H1 (cell line): ENCODE data around the gene CYTH1. TPM values are rescaled to one million over a fixed set of nuclear protein-coding genes. Genes with fewer than 3 reads are reported as not detected.

Source experiments
- CTCF ChIA-PET: fragments of 300-600 bp; sonication (Branson Sonifier 250); formaldehyde crosslinking; loops from one replicate; lab custom pipeline; 2021; ENCODE audit not compliant: partially characterized antibody; lab: Charles Lee
- POLR2A ChIA-PET: fragments of 300-600 bp; sonication (Branson Sonifier 250); formaldehyde crosslinking; loops from one replicate; lab custom pipeline; 2021; ENCODE audit warnings: inconsistent platforms; ENCODE audit not compliant: partially characterized antibody; lab: Charles Lee
- DNase-seq, 2 experiments: peaks; one replicate each; pipeline versions ENCODE4 v3.0.0 to v3.0.0-alpha.2; 2010 to 2022; ENCODE audit warnings: low spot score in 2 of 2, low read depth in 1 of 2, mixed read lengths in 1 of 2
- FAIRE-seq: peaks from 2 replicates; lab custom pipeline; 2011; peaks lifted over from hg19 to GRCh38; lab: Jason Lieb, UNC
- H2AFZ ChIP-seq: 2 replicates; pipeline ENCODE4 v1.8.1; 2012; ENCODE audit warnings: low read length, inconsistent platforms
- H2AK5ac ChIP-seq: 2 replicates; pipeline ENCODE4 v1.6.1; 2013; ENCODE audit warnings: low read depth, low read length
- H2BK120ac ChIP-seq: replicated peaks from 2 replicates; pipeline ENCODE3; 2013; ENCODE audit warnings: low read depth, low read length, inconsistent platforms
- H2BK12ac ChIP-seq: 2 replicates; pipeline ENCODE4 v1.6.1; 2013; ENCODE audit warnings: low read depth, low read length
- H2BK15ac ChIP-seq: 2 replicates; pipeline ENCODE4 v1.6.1; 2013; ENCODE audit warnings: low read length
- H2BK20ac ChIP-seq: 2 replicates; pipeline ENCODE4 v1.6.1; 2013; ENCODE audit warnings: low read length
- H2BK5ac ChIP-seq: 2 replicates; pipeline ENCODE4 v1.6.1; 2013; ENCODE audit warnings: low read depth, low read length
- H3K14ac ChIP-seq: 2 replicates; pipeline ENCODE4 v1.6.1; 2013; ENCODE audit warnings: inconsistent platforms; ENCODE audit not compliant: insufficient read length
- H3K18ac ChIP-seq: 2 replicates; pipeline ENCODE4 v1.6.1; 2013; ENCODE audit warnings: low read length; ENCODE audit errors: extremely low read depth
- H3K23ac ChIP-seq: 2 replicates; pipeline ENCODE4 v1.6.1; 2013; ENCODE audit warnings: inconsistent platforms; ENCODE audit not compliant: insufficient read length
- H3K23me2 ChIP-seq: 2 replicates; pipeline ENCODE4 v1.6.1; 2013; ENCODE audit warnings: low read depth, low read length
- H3K27ac ChIP-seq: 2 replicates; pipeline ENCODE4 v1.6.1; 2011; ENCODE audit warnings: low read depth, low read length, inconsistent platforms
- H3K27me3 ChIP-seq, 4 experiments: replicated peaks in 1 of 4; 1 replicate in 1 of 4; 2 replicates in 3 of 4; pipeline versions ENCODE4 v1.6.1 to v1.8.1; 2011 to 2013; ENCODE audit warnings: low read length in 3 of 4, mild to moderate bottlenecking in 3 of 4, inconsistent platforms in 2 of 4, mixed read lengths in 2 of 4, moderate library complexity in 1 of 4; ENCODE audit not compliant: control insufficient read depth in 3 of 4, insufficient read depth in 3 of 4; ENCODE audit errors: extremely low read depth in 1 of 4
- H3K36me3 ChIP-seq, 4 experiments: 2 replicates each; pipeline versions ENCODE4 v1.6.1 to v1.8.1; 2011 to 2013; ENCODE audit warnings: mild to moderate bottlenecking in 4 of 4, low read length in 3 of 4, moderate library complexity in 2 of 4, control low read depth in 1 of 4, inconsistent platforms in 1 of 4; ENCODE audit not compliant: insufficient read depth in 4 of 4, control insufficient read depth in 2 of 4
- H3K4ac ChIP-seq: replicated peaks from 2 replicates; pipeline ENCODE3; 2013; ENCODE audit warnings: low read length, low read depth, mixed read lengths, inconsistent platforms; ENCODE audit not compliant: insufficient read length
- H3K4me1 ChIP-seq, 4 experiments: replicated peaks in 1 of 4; 1 replicate in 1 of 4; 2 replicates in 3 of 4; pipeline versions ENCODE4 v1.6.1 to v1.8.1; 2011 to 2013; ENCODE audit warnings: low read length in 3 of 4, inconsistent platforms in 2 of 4, mixed read lengths in 1 of 4; ENCODE audit not compliant: insufficient read depth in 4 of 4, control insufficient read depth in 3 of 4
- H3K4me2 ChIP-seq, 2 experiments: 2 replicates each; pipeline versions ENCODE4 v1.6.1 to v1.8.1; 2011 to 2013; ENCODE audit warnings: low read depth in 2 of 2, low read length in 2 of 2, control low read depth in 1 of 2, inconsistent platforms in 1 of 2, mild to moderate bottlenecking in 1 of 2; ENCODE audit not compliant: insufficient read depth in 1 of 2
- H3K4me3 ChIP-seq, 4 experiments: fragments of 200-600, 300-600 bp in 1 of 4; sonication (generic), shearing (Covaris generic), sonication (Bioruptor Twin) in 1 of 4; 2 replicates each; pipeline versions ENCODE4 v1.5.1 to v1.8.1; 2011 to 2016; ENCODE audit warnings: low read length in 4 of 4, low read depth in 3 of 4, control low read depth in 2 of 4, inconsistent platforms in 2 of 4, mild to moderate bottlenecking in 2 of 4, mixed read lengths in 1 of 4, moderate library complexity in 1 of 4; ENCODE audit not compliant: insufficient read depth in 2 of 4; ENCODE audit errors: extremely low read depth in 1 of 4
- H3K56ac ChIP-seq: replicated peaks from 2 replicates; pipeline ENCODE3; 2013; ENCODE audit warnings: low read depth, mild to moderate bottlenecking, mixed read lengths, low read length, inconsistent platforms; ENCODE audit not compliant: insufficient read length
- H3K79me1 ChIP-seq: 2 replicates; pipeline ENCODE4 v1.6.1; 2013; ENCODE audit warnings: low read depth, low read length, control low read depth
- H3K79me2 ChIP-seq, 2 experiments: 2 replicates each; pipeline versions ENCODE4 v1.6.1 to v1.8.1; 2012 to 2013; ENCODE audit warnings: low read length in 2 of 2, mild to moderate bottlenecking in 2 of 2, inconsistent platforms in 1 of 2; ENCODE audit not compliant: insufficient read depth in 2 of 2, control insufficient read depth in 1 of 2
- H3K9ac ChIP-seq, 4 experiments: replicated peaks in 1 of 4; 1 replicate in 1 of 4; 2 replicates in 3 of 4; pipeline versions ENCODE4 v1.6.1 to v1.8.1; 2011 to 2013; ENCODE audit warnings: low read depth in 3 of 4, low read length in 3 of 4, control low read depth in 2 of 4, mild to moderate bottlenecking in 2 of 4, moderate library complexity in 2 of 4, inconsistent platforms in 1 of 4; ENCODE audit errors: extremely low read depth in 1 of 4
- H3K9me3 ChIP-seq, 2 experiments: 2 replicates each; pipeline versions ENCODE4 v1.6.1 to v1.8.1; 2012 to 2013; ENCODE audit warnings: mild to moderate bottlenecking in 2 of 2, moderate library complexity in 2 of 2, control low read depth in 1 of 2, inconsistent platforms in 1 of 2, low read depth in 1 of 2, low read length in 1 of 2, mixed read lengths in 1 of 2; ENCODE audit not compliant: insufficient read depth in 2 of 2
- H4K20me1 ChIP-seq, 2 experiments: replicated peaks in 1 of 2; 2 replicates each; pipeline versions ENCODE3 to v1.8.1; 2011 to 2013; ENCODE audit warnings: inconsistent platforms in 2 of 2, low read length in 2 of 2, mild to moderate bottlenecking in 1 of 2; ENCODE audit not compliant: insufficient read depth in 2 of 2, control insufficient read depth in 1 of 2
- H4K5ac ChIP-seq: 2 replicates; pipeline ENCODE4 v1.6.1; 2013; ENCODE audit warnings: low read length, low read depth, mixed read lengths, inconsistent platforms; ENCODE audit not compliant: insufficient read length
- H4K8ac ChIP-seq: 2 replicates; pipeline ENCODE4 v1.8.0; 2013; ENCODE audit warnings: mild to moderate bottlenecking, moderate library complexity, low read length, inconsistent platforms; ENCODE audit not compliant: insufficient read depth; ENCODE audit errors: extremely low read depth
- H4K91ac ChIP-seq: replicated peaks from 2 replicates; pipeline ENCODE3; 2013; ENCODE audit warnings: low read length, mixed read lengths, inconsistent platforms; ENCODE audit not compliant: insufficient read length
- BRCA1 ChIP-seq: IDR thresholded peaks from 2 replicates; pipeline ENCODE4 v1.6.1; 2012; ENCODE audit warnings: low read depth, low read length, improper control_type of control experiment
- CBX5 ChIP-seq: fragments of 300-800, 300-1000 bp; sonication (generic); IDR thresholded peaks from 2 replicates; pipeline ENCODE4 v1.7.1; 2016; ENCODE audit warnings: antibody characterized with exemption, low read length, low read depth
- EGR1 ChIP-seq: IDR thresholded peaks from 2 replicates; pipeline ENCODE4 v1.6.1; 2011; ENCODE audit warnings: low read depth, low read length, borderline replicate concordance
- HDAC2 ChIP-seq, 2 experiments: fragments of 300-600 bp in 1 of 2; sonication (generic) in 1 of 2; IDR thresholded peaks; 2 replicates each; pipeline ENCODE4 v1.6.1; 2011 to 2012; ENCODE audit warnings: low read depth in 2 of 2, low read length in 2 of 2, mild to moderate bottlenecking in 2 of 2, moderate library complexity in 2 of 2, borderline replicate concordance in 1 of 2, inconsistent platforms in 1 of 2
- RFX5 ChIP-seq: IDR thresholded peaks from 2 replicates; pipeline ENCODE4 v1.6.1; 2011; ENCODE audit warnings: low read depth, low read length, improper control_type of control experiment, borderline replicate concordance
- RNF2 ChIP-seq: fragments of 200-900, 300-1000 bp; sonication (generic); IDR thresholded peaks from 2 replicates; pipeline ENCODE4 v1.7.1; 2016; ENCODE audit warnings: borderline replicate concordance, low read depth, mild to moderate bottlenecking, antibody characterized with exemption, low read length; ENCODE audit not compliant: poor library complexity, severe bottlenecking; ENCODE audit errors: missing control alignments
- RXRA ChIP-seq: IDR thresholded peaks from 2 replicates; pipeline ENCODE4 v1.6.1; 2011; ENCODE audit warnings: low read depth, mild to moderate bottlenecking, low read length, moderate library complexity; ENCODE audit not compliant: insufficient read depth
- SAP30 ChIP-seq: fragments of 300-600 bp; sonication (generic); IDR thresholded peaks from 2 replicates; pipeline ENCODE4 v1.7.1; 2012; ENCODE audit warnings: low read length, moderate library complexity, mild to moderate bottlenecking, inconsistent platforms; ENCODE audit not compliant: insufficient read depth, insufficient replicate concordance
- SIN3A ChIP-seq, 2 experiments: IDR thresholded peaks in 1 of 2; conservative IDR thresholded peaks in 1 of 2; 2 replicates each; pipeline ENCODE4 v1.6.1; 2011 to 2012; ENCODE audit warnings: low read length in 2 of 2, improper control_type of control experiment in 1 of 2, low read depth in 1 of 2, mild to moderate bottlenecking in 1 of 2
- SRF ChIP-seq: IDR thresholded peaks from 2 replicates; pipeline ENCODE4 v1.6.1; 2011; ENCODE audit warnings: mild to moderate bottlenecking, low read depth, low read length, moderate library complexity
- WGBS, 2 experiments: shearing (Covaris generic) in 1 of 2; methylation state at CpG; one replicate each; pipeline versions ENCODE4 v1.1.6 to v1.1.7; 2013 to 2015; ENCODE audit warnings: low lambda C conversion rate in 2 of 2, mixed read lengths in 2 of 2, inconsistent platforms in 1 of 2, low coverage in 1 of 2, missing lambda C conversion rate in 1 of 2; ENCODE audit not compliant: insufficient replicate concordance in 2 of 2, insufficient coverage in 1 of 2, insufficient read length in 1 of 2; ENCODE audit errors: extremely low coverage in 1 of 2, missing lambda C conversion rate in 1 of 2; 5-methylcytosine and 5-hydroxymethylcytosine counted together
- polyA plus RNA-seq, 7 experiments: library from polyadenylated mRNA; depleted of rRNA in 3 of 7; stranded (reverse) in 5 of 7; unstranded in 2 of 7; fragments of >200 nt in 5 of 7; fragments of 200-250 nt in 2 of 7; gene quantifications; 1 replicate in 5 of 7; 2 replicates in 1 of 7; 4 replicates in 1 of 7; pipeline versions ENCODE4 v1.2.1 to v1.2.3, GENCODE V29; 2011 to 2013; ENCODE audit warnings: missing spikeins in 2 of 7, mixed read lengths in 2 of 7
- total RNA-seq: library from RNA; stranded (reverse); fragmentation: NEBNext Ultra II Directional; extraction: Animal tissue kit (Norgen Biotek cat#: 25700); gene quantifications from 2 replicates; pipeline ENCODE4 v1.2.1, GENCODE V29; 2021
- TF ChIP-seq, protein P1 (sequence below): IDR thresholded peaks from 2 replicates; pipeline ENCODE4 v1.6.1; 2011; ENCODE audit warnings: low read length, improper control_type of control experiment

The CYTH1 gene
- total and polyA plus RNA-seq, 2 of the 8 experiments (the other 6 are each of a cell fraction or from before 2014, with no cell fraction given) = 12.8 to 14.8 TPM

DNA sequence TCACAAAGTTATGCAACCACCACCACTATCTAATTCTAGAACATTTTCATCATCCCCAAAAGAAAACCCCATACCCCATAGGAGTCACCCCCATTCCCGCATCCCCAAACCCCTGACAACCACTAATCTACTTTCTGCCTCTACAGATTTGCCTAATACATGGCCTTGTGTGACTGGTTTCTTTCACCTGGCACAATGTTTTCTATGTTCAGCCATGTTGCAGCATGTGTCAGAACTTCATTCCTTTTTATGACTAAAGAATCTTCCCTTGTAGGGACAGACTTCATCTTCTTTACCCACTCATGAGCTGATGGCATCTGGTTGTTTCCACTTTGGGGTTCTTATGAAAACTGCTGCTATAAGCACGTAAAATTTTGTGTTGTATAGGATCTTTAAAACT lies 34.6 kb downstream of the CYTH1 start:
- Histone ChIP-seq H2BK120ac (no peak overlapping the region), H3K9me3 (no peaks in the 10 kb centered on the region), H4K8ac (no peak overlapping the region), H3K4me1 (peaks cover 0 to 8% (median 0%) of the 10 kb centered on the region in 4 experiments; a peak in 1 of 7 replicates), H3K27me3 (no peaks in the 10 kb centered on the region), H4K91ac (no peak overlapping the region), H2BK12ac (no peak overlapping the region), H2AFZ (no peak overlapping the region), H3K4me3 (no peak overlapping the region), H3K9ac (no peak overlapping the region), H2BK20ac (no peak overlapping the region), H3K14ac (no peak overlapping the region), H4K20me1 (peaks cover 2 to 3% of the 10 kb centered on the region in 2 experiments), H3K4me2 (no peak overlapping the region), H3K18ac (no peak overlapping the region), H3K23ac (no peak overlapping the region), H3K23me2 (no peaks in the 10 kb centered on the region), H3K4ac (no peak overlapping the region), H2BK5ac (no peak overlapping the region), H4K5ac (no peak overlapping the region), H3K36me3 (no peaks in the 10 kb centered on the region), H2AK5ac (no peak overlapping the region), H3K79me1 (no peaks in the 10 kb centered on the region; the same call in 1 of the 2 replicates), H3K27ac (no peak overlapping the region), H3K56ac (no peak overlapping the region), H2BK15ac (no peak overlapping the region), H3K79me2 (0 out of 4 replicates have a peak, but pooled peaks cover 0 to 4% of the 10 kb centered on the region in 2 experiments)
- DNase-seq (no peak), FAIRE-seq (no peak)
- ChIA-PET POLR2A (no interaction called here), CTCF (interaction anchor here (1.1 to 1.6 kb wide), 2 partner anchors 26 to 114 kb away, joined by 3 to 4 read pairs; no protein-coding TSS in a partner anchor)
- 94% methylated on average over 2 of the region's 2 CpGs; no CpG with 5 or more reads in 1 of the 2 experiments for WGBS, 2 experiments
- TF ChIP-seq, protein P1, sequence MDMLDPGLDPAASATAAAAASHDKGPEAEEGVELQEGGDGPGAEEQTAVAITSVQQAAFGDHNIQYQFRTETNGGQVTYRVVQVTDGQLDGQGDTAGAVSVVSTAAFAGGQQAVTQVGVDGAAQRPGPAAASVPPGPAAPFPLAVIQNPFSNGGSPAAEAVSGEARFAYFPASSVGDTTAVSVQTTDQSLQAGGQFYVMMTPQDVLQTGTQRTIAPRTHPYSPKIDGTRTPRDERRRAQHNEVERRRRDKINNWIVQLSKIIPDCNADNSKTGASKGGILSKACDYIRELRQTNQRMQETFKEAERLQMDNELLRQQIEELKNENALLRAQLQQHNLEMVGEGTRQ = no peak
- TF ChIP-seq RFX5 (no peak), SIN3A (conservative IDR thresholded peaks at IDR 0.05 in 1 of 2, IDR thresholded peaks at IDR 0.05 in 1 of 2; ENCODE audit: low read depth in 1 of 2, low read length in 2 of 2) (no peak), EGR1 (no peak), RNF2 (no peak), CBX5 (no peak), RXRA (no peak), SRF (no peak), SAP30 (no peak), BRCA1 (no peak), HDAC2 (IDR thresholded peaks at IDR 0.05; ENCODE audit: borderline replicate concordance in 1 of 2, low read depth in 2 of 2, low read length in 2 of 2) (no peak)
